ENCODE measurements around the gene THBS3. TPM values are rescaled to one million over a fixed set of nuclear protein-coding genes. Genes with fewer than 3 reads are reported as not detected.

THBS3 gene
- total and polyA plus RNA-seq, 9 of the 15 experiments (the other 6 are each of a cell fraction or from before 2014, with no cell fraction given), result 0.59 to 8.3 (median 3.2) TPM

- TF ChIP-seq MLX (CRISPR knock-in tag; conservative IDR thresholded peaks at IDR 0.05), result no peak
- no peak for TF ChIP-seq ZNF77 (CRISPR knock-in tag; IDR thresholded peaks at IDR 0.05)
- no peak for TF ChIP-seq MED1 (CRISPR knock-in tag; IDR thresholded peaks at IDR 0.05; ENCODE audit: borderline replicate concordance)
- TF ChIP-seq DLX4 (CRISPR knock-in tag; IDR thresholded peaks at IDR 0.05), result no peak
- TF ChIP-seq USF1 (CRISPR knock-in tag; IDR thresholded peaks at IDR 0.05), result no peak
- TF ChIP-seq SMARCE1 (IDR thresholded peaks at IDR 0.05), result no peak
- TF ChIP-seq EP400 (IDR thresholded peaks at IDR 0.05), result no peak
- TF ChIP-seq SREBF1 (IDR thresholded peaks at IDR 0.05; ENCODE audit: borderline replicate concordance, low read depth, low read length), result no peak
- TF ChIP-seq HCFC1 (IDR thresholded peaks at IDR 0.05; ENCODE audit: low read depth, low read length), result 0 out of 2 replicates have a peak, but pooled peaks have one; percentile 34
- TF ChIP-seq ZNF408 (CRISPR knock-in tag; IDR thresholded peaks at IDR 0.05; ENCODE audit: low read depth), result no peak
- no peak for TF ChIP-seq MTF1 (CRISPR knock-in tag; IDR thresholded peaks at IDR 0.05; ENCODE audit: borderline replicate concordance)
- TF ChIP-seq STAT5B (CRISPR knock-in tag; IDR thresholded peaks at IDR 0.05), result no peak
- TF ChIP-seq PHF8 (IDR thresholded peaks at IDR 0.05; ENCODE audit: borderline replicate concordance, low read length), result no peak; the same call in 1 of the 2 replicates
- no peak for TF ChIP-seq ZNF354B (CRISPR knock-in tag; IDR thresholded peaks at IDR 0.05)
- TF ChIP-seq RFX5 (IDR thresholded peaks at IDR 0.05; ENCODE audit: low read depth, low read length), result no peak
- TF ChIP-seq ZMIZ1 (IDR thresholded peaks at IDR 0.05; ENCODE audit: low read depth in 2 of 2, low read length in 2 of 2), result no peak
- TF ChIP-seq BRF1 (IDR thresholded peaks at IDR 0.05; ENCODE audit: borderline replicate concordance, extremely low read depth, insufficient read length), result no peak
- TF ChIP-seq XRCC5 (IDR thresholded peaks at IDR 0.05; ENCODE audit: low read depth, low read length), result peak; percentile 65; the same call in 1 of the 2 replicates
- peak; percentile 98 to 99 for TF ChIP-seq RAD21 (CRISPR knock-in tag; conservative IDR thresholded peaks at IDR 0.05 in 1 of 2, IDR thresholded peaks at IDR 0.05 in 1 of 2)
- TF ChIP-seq PHB2 (IDR thresholded peaks at IDR 0.05; ENCODE audit: low read depth), result no peak
Observed at GRCh38 chr1:155167166-155168104, 40.3 kb downstream of the THBS3 start (continued).
